Measurements from ENCODE around the gene CPSF6.
"Not testable (repeated sequence)": the region's sequence is repeated elsewhere in the genome, so short reads cannot be mapped to it uniquely, and the experiment has no call there.

CPSF6 gene, protein sequence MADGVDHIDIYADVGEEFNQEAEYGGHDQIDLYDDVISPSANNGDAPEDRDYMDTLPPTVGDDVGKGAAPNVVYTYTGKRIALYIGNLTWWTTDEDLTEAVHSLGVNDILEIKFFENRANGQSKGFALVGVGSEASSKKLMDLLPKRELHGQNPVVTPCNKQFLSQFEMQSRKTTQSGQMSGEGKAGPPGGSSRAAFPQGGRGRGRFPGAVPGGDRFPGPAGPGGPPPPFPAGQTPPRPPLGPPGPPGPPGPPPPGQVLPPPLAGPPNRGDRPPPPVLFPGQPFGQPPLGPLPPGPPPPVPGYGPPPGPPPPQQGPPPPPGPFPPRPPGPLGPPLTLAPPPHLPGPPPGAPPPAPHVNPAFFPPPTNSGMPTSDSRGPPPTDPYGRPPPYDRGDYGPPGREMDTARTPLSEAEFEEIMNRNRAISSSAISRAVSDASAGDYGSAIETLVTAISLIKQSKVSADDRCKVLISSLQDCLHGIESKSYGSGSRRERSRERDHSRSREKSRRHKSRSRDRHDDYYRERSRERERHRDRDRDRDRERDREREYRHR

DNA sequence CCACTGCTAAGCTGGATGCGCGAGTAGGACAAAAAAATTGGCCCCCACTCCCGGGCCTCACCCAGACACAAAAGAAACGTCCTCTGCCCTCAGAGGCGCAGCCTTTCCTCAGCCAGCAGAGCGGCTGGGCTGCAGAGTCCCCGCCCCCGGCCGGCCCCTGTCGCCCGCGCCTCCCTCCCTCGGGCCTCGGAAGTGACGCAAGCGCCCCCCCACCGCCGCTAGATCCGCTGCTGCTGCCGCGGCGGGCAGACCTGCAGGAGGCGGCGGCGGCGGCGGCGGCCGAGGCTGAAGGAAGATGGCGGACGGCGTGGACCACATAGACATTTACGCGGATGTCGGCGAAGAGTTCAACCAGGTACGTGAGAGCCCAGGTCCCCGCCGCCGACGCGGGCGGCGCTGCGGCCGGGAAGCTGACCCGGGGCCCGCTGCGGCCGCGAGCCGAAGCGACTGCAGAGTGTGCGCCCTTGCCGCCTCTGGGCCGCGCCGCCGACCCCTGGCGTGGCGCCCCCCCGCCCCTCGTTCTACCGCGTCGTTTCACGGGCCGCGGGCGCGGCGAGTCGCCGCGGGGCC is at the start of gene CPSF6:
TSS of gene CPSF6 (plus strand) at position 218 of the 570 bp plus-strand sequence. CDS start at position 296, 78 bp downstream.
- DNase-seq = peak; percentile 95

DNA sequence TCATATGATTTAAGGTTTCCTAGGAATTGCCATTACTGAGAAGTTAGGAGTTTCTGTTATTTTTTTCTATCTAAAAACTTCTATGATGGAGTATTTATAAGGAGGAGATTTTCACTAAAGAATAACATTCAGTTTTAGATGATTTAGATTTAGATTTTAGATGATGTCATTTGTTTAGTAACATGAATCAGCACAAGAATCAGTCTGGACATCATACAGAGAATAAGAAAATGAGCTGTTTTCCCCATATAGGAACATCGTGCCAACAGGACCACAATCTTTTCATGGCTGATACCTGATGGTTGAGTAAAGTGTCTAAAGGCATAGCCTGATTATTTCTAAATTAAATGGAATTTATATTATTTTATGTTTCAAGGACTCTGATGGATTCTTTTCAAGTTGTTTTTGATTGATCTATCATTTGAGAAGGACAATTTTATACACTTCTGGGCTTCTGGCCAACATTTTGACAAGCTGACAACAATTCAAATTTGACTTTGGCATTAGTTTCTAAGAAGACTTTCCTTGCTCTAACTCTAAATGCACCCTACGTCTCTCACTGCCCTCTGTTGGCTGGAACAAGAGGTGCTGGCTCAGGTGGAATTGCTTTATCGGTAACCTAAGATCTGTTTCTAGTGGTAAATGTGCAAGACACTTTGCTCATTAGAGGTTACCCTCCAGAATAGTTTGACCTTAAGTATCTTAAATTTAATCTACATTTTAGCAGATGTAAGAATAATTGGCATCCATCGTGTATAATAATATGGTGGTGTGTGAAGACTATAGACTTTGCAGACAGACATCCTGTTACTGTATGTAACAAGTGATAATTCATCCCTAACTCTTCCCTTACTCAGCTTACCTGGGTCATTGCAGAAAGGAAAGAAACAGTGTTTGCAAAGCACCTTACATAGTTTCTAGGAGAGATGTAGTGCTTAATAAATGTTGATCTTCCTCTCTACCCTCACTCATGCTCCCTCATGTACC is 42.8 kb upstream of the CPSF6 start:
- DNase-seq = no peak

DNA sequence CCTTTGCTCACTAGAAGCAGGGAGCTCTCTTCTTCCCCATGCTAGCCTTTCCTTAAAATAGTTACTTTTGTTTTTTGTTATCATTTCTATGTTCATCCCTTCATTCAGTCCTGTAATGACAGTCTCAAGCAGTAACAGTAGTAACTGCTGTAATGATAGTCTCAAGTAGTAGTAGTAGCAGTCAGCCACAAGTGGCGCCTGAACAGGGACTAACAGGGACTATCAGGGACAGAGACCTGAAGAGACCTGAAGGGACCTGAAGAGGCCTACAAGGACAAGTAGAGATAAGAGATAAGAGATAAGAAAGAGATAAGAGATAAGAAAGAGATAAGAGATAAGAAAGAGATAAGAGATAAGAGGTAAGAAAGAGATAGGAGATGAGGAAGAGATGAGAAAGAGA is 39.4 kb upstream of the CPSF6 start:
- DNase-seq = not testable (repeated sequence)

DNA sequence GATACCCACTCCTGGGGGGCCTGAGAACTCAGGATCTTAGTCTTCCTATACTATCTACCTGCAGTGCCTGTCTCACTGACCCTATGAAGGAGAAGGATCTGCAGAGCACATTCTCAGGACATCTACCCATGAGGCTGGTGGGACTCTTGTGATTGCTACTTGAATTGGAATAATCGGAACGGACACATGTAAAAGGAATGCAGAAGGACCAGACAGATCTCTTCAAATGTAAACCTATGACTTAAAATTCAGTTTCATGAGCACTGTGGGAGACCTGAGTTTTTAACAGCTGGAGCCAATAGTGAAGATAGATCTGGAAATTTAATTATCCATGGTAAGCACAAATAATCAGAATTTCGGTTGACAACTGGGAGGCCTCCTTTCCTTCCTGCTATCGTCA is 35.2 kb upstream of the CPSF6 start:
- no peak for DNase-seq

DNA sequence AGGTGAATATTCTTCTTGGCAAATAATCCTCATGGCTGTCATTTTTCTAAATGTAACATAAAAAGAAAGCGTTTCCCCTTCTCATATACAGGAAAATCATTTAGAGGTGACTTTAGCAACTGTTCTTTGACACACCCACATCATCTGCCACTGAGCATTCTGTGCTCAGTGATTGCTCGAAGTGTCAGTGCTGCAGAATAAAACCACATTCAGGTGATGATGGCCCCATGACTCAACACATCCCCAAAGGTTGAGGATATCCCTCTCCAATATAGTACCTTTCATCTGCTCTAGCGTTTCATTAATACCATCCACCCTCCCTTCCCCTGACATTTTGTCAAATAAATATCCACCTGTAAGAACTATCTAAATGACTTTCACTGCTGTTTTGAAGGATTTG is 28.7 kb upstream of the CPSF6 start:
- no peak for DNase-seq

DNA sequence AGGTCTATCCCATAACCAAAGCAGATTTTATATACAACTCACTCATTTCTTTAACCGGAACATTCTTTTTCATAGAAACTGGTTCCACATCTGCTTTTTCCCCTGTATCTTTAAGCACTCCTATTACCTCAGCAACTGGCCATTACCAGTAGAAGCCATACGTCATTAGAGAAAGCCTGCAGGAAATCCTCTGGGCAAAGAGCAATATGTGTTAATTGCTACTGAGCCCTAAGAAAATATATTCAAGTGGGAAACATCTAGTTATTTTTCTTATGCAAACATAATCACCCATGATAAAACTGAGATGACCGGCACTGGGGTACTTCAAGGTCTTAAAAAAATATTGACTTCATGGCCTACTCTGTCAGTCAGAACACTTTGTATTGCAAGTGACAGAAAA is 28.2 kb upstream of the CPSF6 start:
- peak; percentile 22 for DNase-seq

DNA sequence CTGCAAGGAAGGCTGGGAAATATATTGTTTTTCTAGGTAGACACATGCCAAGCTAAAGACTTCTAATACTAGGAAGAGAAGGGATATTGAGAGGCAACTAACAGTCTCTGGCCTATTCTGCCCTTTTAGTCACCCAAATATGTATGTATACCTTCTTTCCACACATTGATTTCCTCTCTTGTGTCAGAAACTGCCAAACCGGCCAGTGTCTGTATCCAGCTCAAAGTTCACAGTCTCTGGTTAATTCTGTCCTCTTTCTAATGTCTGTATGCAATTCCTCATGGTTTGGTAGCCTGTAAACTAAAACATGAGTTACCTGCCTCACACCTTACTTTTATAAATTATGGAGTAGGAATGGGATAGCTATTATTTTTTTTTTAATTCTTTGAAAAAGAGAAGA is 25.2 kb upstream of the CPSF6 start:
- no peak for DNase-seq

DNA sequence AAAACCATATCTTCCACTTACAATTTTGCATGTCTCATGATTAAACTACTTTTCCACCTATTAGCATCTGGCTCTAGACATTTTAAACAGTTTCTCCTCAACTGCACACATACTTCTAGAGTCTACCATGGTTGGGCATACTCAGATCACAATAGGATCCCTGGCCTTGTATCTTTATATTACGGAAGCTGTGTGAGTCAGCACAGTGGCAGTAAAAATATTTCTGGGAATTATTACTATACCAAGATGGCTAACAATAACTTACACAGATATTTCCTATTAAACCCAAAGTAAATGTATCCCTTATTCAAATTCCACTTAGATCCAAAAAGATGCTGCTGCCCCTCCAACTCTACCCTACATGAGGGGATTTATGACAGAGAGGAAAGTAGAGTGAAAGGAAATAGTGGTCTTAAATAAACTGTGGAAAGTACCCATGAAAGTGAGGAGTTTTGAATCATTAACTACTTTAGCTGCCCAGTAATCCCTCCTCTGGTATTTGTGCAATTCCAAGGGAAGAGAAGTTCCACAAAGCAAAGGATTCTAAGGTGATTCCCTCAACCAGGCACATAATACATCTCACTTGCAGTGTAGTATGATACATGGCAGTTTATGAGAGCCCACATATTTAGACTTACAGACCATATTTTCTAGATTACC is 14.0 kb upstream of the CPSF6 start:
- DNase-seq = no peak

DNA sequence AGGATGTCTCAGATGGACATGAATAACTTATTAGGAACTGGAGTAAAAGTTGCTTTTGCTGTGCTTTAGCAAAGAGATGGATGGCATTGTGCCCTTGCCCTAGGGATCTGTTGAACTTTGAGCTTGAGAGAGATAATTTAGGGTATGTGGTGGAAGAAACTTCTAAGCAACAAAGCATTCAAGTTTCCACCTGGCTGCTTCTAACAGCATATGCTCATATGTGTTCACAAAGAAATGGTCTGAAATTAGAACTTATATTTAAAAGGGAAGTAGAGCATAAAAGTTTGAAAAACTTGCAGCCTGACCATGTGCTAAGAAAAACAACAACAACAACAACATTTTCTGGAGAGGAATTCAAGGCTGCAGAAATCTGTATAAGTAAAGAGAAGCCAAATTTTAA is 7.9 kb upstream of the CPSF6 start:
- no peak for DNase-seq

DNA sequence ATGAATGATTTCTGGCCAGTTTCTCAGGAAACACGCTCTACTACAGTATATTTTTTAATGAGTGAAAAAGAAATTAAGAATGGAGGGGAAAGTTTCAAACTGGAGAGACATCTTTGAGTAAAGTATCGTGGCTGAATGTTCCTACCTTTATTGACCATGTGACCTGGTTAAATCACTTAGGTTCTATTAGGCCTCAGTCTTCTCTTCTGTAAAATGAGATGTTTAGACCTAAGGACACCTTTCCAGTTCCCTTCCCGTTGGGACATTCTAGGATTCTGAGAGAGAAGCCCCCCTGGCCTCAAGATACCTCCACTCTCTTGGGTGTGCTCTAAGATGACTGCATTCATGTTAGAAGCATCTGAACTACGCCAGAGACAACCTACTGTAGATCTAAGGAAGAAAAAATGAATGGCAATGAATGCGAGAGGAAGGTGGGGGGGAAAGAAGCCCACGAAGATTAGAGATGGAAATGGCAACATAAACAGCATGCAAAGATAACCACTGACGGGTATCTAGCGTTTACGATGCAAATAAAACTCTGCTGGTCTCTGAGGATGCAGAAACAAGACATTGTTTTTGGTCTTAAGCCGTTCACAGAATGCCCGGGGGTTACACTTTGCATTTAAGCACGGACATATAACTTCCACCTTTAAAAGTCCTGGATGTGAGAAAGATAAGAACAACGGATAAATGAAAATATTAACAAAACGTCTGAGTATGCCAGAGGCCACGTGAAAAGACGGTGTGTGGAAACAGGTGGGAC is 599 bp upstream of the CPSF6 start:
- DNase-seq = no peak

DNA sequence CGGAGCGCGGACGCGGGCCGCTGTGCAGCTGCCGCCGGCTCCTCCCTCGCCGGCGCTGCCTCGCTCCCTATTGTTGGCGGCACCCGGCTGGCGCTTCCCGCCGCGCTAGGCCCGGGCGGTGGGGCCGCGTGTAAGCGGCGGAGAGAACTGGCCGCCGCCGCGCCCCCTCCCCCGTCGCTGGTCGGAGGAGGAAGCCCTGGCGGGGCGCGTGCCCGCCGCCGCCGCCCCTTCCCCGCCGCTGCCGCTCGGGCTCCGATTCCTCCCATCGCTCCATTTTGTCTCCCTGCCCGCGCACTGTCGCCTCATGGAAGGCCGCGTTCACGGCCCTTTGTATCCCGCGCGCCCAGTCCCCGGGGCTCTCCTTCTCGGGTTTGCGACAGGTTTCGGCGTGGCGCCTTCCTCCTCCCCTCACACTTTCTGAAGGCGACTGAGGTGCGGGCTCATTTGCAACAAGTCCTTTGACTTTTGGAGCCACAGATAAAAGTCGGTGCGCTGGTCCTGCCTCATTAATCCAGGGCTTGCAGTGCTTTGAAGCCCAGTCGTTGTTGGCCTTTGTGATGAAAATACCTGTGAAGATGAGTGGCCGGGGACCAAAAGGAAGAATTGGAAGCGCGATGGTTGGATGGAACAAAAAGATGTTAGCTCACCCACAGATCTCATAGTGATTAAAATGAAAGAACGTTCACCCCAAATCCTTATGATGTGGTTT is 707 bp downstream of the CPSF6 start:
- peak; percentile 84 for DNase-seq

DNA sequence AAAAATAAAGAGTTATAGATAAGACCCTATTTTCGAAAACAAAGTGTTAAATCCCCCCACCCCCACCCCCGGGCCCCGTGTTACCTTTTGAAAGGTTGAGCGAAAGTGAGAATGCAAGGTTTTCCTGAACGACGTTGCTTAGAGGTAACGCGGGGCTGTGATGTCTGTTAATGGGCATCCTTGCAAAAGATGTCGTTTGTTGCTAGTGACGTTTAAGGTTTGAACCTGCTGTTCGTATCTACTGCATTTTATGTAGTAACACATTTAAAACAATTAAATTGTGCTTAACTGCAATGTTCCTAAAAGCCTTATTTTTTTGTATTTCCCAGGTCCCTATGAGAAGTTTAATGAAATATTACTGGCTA is 1.2 kb downstream of the CPSF6 start:
- DNase-seq = peak; percentile 56

DNA sequence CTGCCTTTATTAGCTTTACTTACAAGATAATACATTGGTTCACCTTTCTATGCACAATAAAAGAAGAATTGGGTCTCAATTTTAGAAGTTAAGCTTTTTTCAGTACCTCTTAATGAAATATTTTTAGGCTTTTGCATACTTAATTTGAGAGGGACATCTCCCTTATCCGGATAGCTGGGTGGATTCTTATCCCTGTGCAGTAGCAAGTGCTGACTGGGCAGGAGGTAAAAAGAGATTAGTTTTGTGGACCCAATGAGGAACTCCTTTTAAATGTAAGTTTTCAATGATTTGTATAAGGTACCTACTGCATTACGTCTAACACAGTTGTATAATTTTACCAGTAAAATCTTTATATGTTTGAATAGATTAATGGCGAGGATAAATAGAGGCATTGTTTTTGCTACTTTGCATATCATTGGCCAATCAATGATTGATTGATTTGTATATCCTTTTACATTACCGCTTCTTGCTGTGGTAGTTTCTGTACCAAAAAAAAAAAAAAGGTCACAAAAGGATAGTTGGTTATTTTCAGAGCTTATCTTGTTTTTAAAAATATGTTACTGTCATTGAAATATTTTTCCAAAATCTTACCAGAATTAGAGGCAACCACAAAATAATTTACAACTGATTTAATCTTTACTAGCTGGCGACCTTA is 2.2 kb downstream of the CPSF6 start:
- no peak for DNase-seq

DNA sequence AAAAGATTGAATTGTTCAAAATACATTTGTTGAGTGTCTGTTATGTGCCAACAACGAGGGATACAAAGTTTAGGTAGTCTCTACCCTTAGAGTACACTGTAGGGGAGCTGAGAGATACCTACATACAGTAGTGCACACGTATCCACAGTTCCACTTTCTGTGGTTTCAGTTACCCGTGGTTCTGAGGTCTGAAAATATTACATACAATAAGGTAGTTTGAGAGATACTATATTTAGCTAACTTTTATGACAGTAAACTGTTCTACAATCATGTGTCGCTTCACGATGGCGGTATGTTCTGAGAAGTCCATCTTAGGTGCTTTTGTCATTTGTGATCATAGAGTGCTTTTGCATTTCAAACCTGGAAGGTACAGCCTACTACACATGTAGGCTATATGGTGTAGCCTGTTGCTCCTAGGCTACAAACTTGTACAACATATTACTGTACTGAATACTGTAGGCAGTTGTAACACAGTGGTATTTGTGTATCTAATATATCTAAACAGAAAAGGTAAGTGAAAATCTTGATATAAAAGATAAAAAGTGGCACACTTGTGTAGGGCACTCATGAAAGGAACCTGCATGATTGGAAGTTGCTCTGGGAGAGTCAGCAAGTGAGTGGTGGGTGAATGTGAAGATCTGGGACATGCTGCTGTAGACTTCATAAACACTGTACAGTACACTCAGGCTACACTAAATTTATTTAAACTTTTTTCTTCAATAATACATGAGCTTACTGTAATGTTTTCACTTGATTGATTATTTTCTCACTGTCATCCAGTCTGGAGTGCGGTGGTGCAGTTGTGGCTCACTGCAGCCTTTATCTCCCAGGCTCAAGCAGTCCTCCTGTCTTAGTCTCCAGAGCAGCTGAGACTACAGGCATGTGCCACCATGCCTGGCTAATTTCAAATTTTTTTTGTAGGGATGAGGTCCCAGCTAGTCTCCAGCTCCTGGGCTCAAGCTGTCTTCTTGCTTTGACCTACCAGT is 4.0 kb downstream of the CPSF6 start:
- no peak for DNase-seq

DNA sequence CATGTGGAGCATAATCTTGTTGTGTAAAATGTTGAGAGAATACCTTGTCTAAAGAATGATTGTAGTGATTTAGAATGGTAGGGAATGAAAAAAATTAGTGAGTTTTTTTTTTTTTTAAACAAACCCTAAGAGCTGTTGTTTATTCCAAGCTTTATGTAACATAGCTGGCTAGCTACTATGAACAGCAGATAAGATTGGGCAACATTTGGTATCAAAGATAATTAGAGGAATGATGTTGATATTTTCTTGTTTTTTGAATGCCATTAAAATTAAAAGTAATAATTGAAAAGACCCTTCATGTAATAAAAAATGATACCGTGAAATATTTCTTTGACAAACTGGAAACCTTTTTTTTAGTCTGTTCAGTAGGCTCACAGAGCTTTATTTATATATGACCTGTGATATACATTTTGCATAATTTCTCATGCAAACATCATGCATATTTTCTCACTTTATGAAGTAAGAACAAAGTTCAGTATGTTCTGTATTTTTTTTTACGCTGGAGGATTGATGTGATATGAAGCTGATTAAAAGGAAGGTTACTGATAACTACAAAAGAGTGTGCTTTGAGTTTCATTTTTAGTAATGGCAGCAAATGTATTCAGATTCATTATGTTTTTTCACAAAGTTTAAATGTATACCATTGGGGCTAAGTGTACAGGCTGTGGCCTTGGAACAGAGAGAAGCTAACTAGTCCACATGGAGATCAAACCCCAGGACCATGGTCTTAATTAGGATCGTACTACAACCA is 8.1 kb downstream of the CPSF6 start:
- DNase-seq = no peak

DNA sequence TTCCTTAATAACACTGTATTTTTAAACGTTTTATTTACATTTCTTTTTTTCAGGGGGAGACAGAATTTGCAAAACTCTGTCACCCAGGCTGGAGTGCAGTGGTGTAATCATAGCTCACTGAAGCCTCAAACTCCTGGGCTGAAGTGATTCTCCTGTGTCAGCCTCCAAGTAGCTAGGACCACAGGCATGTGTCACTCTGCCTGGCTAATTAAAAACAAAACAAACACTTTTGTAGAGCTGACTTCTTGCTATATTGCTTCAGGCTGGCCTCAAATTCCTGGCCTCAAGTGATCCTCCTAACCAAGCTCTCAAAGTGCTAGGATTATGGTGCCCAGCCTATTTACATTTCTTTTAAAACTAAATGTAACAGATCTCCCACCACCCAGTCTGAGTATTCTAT is 12.7 kb downstream of the CPSF6 start:
- no peak for DNase-seq

DNA sequence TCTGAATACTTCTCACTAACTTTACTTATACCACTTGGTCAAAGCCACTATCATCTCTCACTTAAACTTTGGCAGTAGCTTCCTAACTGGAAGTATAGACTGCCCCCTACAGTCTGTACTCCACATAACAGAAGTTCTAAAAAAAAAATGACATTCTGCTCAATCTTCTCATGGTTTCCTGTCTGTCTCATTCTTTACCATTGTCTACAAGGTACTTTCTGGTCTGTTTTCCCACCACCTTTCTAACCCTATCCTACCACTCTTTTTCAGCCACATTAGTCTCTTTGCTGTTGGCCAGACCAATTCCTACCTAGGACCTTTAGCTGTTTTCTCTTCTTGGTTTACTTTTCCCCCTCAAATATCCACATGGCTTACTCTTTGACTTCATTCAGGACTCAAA is 14.7 kb downstream of the CPSF6 start:
- DNase-seq = peak; percentile 66

DNA sequence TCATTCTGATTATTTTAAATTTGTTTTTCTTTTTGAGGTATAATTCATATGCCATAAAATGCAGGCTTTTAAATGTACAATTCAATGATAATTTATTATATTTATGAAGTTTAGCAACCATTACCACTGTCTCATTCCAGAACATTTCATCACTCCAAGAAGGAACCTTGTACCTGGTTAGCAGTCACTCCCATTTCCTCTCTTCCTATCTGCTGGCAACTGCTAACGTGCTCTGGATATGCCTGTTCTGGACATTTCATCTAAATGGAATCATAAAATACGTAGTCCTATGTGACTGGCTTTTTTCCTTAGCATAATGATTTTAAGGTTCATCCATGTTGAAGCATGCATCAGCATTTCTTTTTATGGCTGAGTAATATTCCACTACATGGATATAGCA is 15.5 kb downstream of the CPSF6 start:
- no peak for DNase-seq

DNA sequence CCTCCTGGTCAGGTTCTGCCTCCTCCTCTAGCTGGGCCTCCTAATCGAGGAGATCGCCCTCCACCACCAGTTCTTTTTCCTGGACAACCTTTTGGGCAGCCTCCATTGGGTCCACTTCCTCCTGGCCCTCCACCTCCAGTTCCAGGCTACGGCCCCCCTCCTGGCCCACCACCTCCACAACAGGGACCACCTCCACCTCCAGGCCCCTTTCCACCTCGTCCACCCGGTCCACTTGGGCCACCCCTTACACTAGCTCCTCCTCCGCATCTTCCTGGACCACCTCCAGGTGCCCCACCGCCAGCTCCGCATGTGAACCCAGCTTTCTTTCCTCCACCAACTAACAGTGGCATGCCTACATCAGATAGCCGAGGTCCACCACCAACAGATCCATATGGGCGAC is 19.3 kb downstream of the CPSF6 start:
- DNase-seq = no peak
